HG03175 (cell line): Measurements from ENCODE around the gene MEGF8.

ENCODE experiments used
- ATAC-seq: cut with Tn5 transposase; IDR thresholded peaks from one replicate; pipeline ENCODE4 v1.9.1; 2021; ENCODE audit warnings: mild to moderate bottlenecking, moderate library complexity; ENCODE audit not compliant: unreplicated experiment

MEGF8 gene

DNA sequence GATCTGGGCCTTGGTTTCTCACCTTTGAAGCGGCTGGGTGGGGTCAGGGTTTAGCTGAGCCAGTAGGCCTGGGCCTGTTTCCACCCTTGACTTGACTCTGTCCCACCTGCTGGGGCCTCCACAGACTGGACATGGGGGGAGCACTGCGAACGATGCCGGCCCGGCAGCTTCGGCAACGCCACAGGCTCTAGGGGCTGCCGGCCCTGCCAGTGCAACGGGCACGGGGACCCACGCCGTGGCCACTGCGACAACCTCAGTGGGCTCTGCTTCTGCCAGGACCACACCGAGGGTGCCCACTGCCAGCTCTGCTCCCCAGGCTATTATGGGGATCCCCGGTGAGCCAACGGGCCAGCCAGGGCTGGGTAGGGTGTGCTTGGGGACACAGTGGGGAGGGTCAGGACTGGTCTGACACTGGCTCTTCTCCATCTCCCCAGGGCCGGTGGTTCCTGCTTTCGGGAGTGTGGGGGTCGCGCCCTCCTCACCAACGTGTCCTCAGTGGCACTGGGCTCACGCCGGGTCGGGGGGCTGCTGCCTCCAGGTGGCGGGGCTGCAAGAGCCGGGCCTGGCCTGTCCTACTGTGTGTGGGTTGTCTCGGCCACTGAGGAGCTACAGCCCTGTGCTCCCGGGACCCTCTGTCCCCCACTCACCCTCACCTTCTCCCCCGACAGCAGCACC is 28.0 kb downstream of the MEGF8 start:
- no peak for ATAC-seq

GRCh38 chr19:42355896-42356295 is 30.5 kb downstream of the MEGF8 start:
- no peak for ATAC-seq

DNA sequence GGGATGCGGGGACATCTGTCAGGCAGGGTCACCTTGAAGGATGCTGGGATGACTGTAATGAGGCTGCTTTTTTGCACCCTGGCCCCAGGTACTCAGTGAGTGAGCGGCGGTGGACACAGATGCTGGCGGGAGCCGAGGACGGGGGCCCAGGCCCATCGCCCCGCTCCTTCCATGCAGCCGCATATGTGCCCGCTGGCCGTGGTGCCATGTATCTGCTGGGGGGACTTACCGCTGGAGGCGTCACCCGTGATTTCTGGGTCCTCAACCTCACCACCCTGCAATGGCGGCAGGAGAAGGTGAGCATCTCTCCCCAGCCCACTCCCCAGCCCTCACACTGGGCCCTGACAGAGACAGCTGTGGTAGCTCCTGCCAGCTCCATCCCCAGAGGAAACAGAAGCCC is 31.3 kb downstream of the MEGF8 start:
- ATAC-seq = no peak

DNA sequence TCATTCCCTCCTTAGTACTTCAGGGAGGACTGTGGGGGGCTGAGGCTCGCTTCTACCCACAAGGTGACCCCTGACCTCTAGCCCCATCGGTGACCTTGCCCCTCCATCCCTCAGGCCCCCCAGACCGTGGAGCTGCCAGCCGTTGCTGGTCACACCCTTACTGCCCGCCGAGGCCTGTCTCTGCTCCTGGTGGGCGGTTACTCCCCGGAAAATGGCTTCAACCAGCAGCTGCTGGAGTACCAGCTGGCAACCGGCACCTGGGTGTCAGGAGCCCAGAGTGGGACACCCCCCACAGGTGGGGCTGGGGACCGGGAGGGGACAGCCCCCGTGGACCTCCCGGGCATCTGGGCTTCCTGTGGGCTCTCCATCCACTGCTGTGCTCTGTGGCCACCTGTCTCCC is 31.9 kb downstream of the MEGF8 start:
- ATAC-seq = no peak

- no peak for ATAC-seq
Observed at GRCh38 chr19:42360787-42361544, 35.5 kb downstream of the MEGF8 start.

DNA sequence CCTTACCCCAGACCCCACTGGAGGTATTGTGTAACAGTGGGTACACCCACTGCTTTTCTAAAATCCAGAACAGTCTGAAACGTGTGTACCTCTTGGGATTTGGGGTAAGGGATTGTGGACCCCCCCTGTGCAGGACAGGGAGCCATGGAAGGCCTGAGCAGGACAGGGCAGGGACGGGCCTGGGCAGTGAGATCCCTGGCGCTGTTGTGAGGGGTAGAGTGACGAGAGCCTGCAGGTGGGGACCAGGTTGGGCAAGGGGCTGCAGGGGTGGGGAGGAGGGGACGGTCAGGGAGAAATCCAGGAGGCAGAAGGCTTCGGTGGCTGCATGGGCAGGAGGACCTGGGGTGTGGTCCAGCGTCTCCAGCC is 36.1 kb downstream of the MEGF8 start:
- no peak for ATAC-seq

DNA sequence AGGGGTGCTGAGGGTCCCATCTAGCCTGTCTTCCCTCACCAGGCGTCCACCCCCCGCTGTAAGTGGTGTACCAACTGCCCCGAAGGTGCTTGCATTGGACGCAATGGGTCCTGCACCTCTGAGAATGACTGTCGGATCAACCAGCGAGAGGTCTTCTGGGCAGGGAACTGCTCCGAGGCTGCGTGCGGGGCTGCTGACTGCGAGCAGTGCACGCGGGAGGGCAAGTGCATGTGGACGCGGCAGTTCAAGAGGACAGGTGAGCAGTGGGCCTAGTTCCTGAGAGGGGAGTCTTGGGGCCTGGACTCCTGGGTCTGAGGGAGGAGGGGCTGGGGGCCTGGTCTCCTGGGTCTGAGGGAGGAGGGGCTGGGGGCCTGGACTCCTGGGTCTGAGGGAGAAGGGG is 36.9 kb downstream of the MEGF8 start:
- no peak for ATAC-seq

DNA sequence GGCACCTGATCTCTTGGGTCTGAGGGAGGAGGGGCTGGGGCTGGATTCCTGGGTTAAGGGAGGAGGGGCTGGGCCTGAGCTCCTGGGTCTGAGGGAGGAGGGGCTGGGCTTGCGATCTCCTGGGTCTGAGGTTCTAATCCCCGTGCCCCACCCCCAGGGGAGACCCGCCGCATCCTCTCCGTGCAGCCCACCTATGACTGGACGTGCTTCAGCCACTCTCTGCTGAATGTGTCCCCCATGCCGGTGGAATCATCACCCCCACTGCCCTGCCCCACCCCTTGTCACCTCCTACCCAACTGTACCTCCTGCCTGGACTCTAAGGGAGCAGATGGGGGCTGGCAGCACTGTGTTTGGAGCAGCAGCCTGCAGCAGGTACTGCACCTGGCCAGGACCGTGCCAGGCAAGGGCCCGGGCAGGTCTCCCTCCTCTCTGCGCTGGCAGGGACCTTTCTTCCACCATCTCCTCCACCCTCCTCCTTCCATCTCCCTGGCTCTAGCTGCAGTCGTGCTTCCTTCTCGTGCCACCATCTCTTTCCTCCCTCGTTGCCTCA is 37.5 kb downstream of the MEGF8 start:
- ATAC-seq = no peak

DNA sequence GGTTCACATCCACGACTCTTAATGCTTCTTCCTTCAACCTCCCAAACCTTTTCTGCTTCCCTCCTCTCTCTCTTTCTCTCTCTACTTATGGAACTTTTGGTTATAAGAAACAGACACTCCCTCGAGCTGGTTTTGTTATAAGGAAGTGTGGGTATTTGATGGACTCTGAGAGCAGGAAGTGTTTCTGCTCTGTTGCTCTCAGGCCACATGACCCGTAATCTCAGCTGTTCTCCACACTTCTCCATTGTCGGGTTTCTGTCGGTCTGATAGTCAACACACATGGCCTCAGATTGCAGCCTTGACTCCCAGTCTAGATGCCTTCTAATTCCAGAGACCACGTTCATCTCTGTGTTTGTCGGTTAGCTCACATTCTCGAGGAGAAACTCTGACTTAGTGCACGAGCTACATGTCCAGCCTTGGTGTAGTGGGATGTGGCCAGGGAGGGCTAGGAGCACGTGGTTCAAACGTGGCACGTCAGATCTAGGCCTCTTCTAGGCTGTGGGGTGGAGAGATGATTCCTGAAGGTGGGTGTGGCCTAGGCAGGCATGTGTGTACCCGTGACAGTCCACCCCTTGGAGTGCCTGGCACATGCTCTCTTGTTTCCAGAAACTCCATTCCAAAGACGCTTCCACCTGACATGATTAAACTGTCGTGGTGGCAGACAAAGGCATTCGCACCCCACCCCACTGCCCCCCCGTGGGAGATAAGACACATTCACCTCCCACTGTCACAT is 38.3 kb downstream of the MEGF8 start:
- no peak for ATAC-seq

- ATAC-seq = no peak
Observed at GRCh38 chr19:42366673-42367072, 41.2 kb downstream of the MEGF8 start.

- no peak for ATAC-seq
Observed at GRCh38 chr19:42367929-42368328, 42.5 kb downstream of the MEGF8 start.

DNA sequence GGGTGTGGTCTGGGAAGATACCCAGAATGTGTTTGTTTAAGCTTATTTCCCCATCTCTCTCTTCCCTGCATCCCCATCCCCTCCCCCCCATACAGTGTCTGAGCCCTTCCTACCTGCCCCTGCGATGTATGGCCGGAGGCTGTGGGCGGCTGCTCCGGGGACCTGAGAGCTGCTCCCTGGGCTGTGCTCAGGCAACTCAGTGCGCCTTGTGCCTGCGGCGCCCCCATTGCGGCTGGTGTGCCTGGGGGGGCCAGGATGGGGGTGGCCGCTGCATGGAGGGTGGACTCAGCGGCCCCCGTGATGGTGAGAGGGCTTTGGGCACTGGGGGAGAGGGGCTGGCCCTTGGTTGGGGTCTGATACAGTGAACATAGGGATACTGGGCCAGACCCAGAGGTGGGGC is 42.9 kb downstream of the MEGF8 start:
- no peak for ATAC-seq

GRCh38 chr19:42368765-42369164 is 43.3 kb downstream of the MEGF8 start:
- ATAC-seq = no peak

- ATAC-seq = no peak
Observed at GRCh38 chr19:42369433-42370067, 44.1 kb downstream of the MEGF8 start.

DNA sequence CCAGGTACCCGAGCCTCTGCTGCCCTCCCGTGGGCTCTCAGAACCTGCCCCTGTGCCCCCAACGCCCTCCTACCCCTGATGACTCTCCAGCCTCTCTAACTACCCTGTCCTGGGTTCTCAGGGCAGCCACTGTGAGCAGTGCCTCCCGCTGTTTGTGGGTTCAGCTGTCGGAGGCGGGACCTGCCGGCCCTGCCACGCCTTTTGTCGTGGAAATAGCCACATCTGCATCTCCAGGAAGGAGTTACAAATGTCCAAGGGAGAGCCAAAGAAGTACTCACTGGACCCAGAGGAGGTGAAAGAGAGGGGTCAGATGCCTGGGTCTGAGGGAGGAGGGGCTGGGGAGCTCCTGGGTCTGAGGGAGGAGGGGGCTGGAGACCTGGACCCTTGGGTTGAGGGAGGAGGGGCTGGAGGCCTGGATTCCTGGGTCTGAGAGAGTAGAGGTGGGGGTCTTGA is 44.7 kb downstream of the MEGF8 start:
- ATAC-seq = no peak

DNA sequence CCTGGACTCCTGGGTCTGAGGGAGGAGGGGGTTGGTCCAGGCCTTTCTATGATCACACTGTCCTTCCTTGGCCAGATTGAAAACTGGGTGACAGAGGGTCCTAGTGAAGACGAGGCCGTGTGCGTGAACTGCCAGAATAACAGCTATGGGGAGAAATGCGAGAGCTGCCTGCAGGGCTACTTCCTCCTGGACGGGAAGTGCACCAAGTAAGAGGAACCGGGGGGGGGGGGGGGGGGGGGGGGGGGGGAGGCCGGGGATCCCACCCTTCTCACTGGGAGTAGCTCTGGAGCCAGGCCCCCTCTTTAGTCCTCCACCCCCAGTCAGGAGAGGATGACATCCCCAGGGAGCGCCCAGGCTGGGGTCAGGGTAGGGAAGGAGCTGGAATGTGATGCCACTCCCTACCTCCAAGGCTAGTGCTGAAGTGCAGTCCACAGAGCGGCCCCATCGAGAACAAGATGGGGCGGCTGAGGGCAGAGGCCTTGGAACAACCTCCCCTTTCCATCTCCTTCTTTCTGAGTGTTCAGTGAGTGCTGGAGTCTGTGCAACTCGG is 45.3 kb downstream of the MEGF8 start:
- no peak for ATAC-seq

DNA sequence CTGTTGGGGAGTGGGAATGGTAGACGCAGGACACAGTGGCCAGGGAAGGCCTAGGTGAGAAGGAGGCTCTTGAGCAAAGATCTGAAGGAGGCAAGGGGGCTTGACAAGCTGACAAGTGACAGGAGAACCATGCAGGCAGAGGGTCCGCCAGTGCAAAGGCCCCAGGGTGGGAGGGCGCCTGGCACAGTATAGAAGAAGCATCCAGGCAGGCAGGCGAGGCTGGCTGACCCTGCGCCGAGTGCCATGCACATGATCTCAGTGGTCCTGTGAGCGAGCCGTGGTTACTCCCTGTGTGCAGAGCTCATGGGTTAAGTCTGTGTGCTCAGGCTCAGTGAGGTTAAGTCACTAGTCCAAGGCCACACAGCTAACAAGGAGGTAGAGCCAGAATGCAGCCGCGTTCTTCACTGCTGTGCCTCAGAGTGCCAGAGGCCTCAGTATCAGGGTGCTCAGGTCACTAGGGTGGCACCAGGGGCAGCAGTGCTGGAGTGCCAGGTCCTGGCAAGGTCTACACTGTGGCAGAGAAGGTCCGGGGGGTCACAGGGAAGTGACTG is 49.5 kb downstream of the MEGF8 start:
- ATAC-seq = no peak

DNA sequence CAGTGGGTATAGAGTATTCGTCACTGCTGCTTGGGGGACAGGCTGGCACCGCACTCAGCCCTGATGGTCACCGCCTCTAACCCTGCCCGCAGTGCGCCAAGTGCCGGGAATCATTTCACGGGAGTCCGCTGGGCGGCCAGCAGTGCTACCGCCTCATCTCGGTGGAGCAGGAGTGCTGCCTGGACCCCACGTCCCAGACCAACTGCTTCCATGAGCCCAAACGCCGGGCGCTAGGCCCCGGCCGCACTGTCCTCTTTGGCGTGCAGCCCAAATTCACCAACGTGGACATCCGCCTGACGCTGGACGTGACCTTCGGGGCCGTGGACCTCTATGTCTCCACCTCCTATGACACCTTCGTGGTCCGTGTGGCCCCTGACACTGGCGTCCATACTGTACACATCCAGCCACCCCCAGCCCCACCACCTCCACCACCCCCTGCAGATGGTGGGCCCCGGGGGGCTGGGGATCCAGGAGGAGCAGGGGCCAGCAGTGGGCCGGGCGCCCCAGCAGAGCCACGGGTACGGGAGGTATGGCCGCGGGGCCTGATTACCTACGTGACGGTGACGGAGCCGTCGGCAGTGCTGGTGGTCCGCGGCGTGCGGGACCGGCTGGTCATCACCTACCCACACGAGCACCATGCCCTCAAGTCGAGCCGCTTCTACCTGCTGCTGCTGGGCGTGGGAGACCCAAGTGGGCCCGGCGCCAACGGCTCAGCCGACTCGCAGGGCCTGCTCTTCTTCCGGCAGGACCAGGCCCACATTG is 50.2 kb downstream of the MEGF8 start:
- no peak for ATAC-seq

- ATAC-seq = no peak
Observed at GRCh38 chr19:42376177-42376555, 50.7 kb downstream of the MEGF8 start.
